GM18517 (cell line): ENCODE results near the gene GSTCD.
"Not testable (repeated sequence)": the region's sequence is repeated elsewhere in the genome, so short reads cannot be mapped to it uniquely, and the experiment has no call there.

Source experiments
- ATAC-seq: cut with Tn5 transposase; IDR thresholded peaks from one replicate; pipeline ENCODE4 v1.9.1; 2021; ENCODE audit warnings: mild to moderate bottlenecking, moderate library complexity; ENCODE audit not compliant: unreplicated experiment

The GSTCD gene

GRCh38 chr4:105805501-105806120 is 97.0 kb downstream of the GSTCD start:
- no peak for ATAC-seq

- no peak for ATAC-seq
Observed at GRCh38 chr4:105807496-105807895, 98.9 kb downstream of the GSTCD start.

- ATAC-seq: no peak
Observed at GRCh38 chr4:105808030-105808749, 99.6 kb downstream of the GSTCD start.

- ATAC-seq: no peak
Observed at GRCh38 chr4:105808750-105809041, 100.1 kb downstream of the GSTCD start.

DNA sequence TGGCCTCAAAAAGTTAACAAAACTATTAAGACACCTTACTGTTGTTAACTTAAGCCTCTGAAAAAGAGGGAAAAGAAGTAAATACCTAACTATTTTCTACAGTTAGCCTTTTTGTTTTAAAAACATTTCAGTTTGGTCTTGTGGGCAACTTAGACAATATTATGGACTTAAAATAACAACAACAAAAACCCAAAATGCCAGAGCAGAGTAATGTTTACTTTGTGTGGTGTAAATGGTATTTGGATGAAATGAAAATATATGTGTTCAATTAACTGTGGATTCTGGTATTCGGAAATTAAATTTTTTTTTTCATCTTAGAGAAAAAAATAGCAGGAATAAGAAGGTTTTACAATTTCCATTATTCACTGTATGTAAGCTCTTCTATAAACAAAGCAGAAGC is 107.1 kb downstream of the GSTCD start:
- no peak for ATAC-seq

DNA sequence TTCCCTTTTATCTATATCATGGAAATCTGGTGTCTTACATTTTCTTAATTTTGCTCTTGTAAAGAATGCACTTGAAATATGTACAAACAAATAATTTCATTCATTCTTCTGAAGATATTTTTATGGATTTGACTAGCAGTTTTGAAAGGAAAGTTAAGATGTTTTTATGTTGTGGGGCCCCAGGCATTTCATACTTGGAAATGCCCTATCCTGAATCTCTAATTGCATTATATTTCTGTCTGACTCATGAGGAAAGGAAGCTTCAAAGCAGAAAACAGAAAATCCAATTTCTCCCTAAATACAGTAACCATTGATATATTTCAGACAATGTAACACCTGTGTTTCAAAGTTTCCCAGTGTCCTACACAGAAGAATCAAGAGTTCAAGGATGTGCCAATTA is 113.5 kb downstream of the GSTCD start:
- no peak for ATAC-seq

- ATAC-seq: no peak
Observed at GRCh38 chr4:105828074-105828473, 119.5 kb downstream of the GSTCD start.

- no peak for ATAC-seq
Observed at GRCh38 chr4:105831189-105831588, 122.6 kb downstream of the GSTCD start.

- ATAC-seq: no peak
Observed at GRCh38 chr4:105835177-105835576, 126.6 kb downstream of the GSTCD start.

- ATAC-seq: no peak
Observed at GRCh38 chr4:105836537-105836936, 128.0 kb downstream of the GSTCD start.

DNA sequence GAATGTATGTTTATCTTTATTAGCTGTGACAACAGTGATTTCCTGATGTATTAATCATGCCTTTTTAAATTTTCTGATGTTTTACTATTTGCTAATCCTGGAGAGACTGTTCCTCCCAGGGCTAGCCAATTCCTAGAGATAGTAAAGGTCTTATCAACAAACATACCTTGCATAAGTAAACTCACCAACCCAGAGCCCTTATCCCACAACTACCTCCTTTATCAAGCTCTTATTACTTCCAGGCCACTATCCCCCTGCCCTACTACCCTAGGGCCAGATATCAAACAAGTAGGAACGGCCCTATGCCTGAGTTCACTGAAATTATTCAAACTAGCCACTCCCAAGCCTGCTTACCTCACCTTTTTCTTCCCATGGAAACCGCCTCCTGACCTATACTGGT is 128.5 kb downstream of the GSTCD start:
- no peak for ATAC-seq

DNA sequence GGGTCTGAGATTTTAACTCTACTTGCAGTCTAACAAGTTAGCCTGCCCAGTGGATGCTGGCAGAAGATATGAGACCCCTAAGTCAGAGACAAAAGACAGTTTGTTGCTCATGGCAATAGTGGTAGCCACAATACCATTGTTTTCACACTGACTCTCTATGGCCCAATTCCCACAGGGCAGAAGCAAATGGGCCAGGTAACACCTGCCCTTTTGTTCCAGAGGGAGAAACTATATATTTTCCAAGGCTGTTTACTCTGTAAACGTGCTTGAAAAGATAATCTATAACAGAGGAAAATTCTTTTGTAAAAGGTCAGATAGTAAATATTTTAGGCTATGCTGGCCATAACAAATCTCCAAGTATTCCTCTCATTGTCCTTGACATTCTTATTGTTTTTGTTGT is 129.5 kb downstream of the GSTCD start:
- no peak for ATAC-seq

DNA sequence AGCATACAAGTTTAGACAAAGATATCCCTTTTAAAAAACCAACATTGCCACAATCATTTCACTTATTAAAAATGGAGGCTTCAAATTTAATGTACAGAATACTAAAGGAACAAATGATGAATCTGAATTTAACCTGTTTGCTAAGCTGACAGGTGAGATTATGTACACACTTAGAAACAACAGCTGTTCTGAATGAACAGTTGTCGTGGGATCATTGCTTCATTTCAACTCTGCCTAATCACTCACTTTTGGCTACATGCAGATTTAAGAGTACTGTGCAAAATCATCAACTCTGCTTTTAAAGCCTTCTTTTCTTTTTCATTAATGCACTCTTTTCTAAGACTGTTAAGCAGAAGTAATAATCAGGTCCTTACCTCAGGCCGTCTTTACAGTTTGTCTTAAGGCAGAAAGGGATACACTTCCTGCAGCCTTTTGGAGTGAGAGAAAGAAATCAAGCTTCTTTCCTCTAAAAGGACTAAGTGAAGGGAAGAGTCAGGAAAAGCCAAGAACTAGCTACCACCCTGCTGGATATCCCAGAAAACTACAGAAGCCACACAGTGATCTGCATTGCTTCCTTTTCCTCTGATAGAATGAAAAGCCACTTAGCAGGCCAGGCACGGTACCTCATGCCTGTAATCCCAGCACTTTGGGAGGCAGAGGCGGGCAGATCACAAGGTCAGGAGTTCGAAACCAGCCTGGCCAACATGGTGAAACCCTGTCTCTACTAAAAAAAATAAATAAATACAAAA is 132.0 kb downstream of the GSTCD start:
- no peak for ATAC-seq

- ATAC-seq: no peak
Observed at GRCh38 chr4:105843941-105844340, 135.4 kb downstream of the GSTCD start.

GRCh38 chr4:105845559-105845958 is 137.0 kb downstream of the GSTCD start:
- ATAC-seq: no peak

DNA sequence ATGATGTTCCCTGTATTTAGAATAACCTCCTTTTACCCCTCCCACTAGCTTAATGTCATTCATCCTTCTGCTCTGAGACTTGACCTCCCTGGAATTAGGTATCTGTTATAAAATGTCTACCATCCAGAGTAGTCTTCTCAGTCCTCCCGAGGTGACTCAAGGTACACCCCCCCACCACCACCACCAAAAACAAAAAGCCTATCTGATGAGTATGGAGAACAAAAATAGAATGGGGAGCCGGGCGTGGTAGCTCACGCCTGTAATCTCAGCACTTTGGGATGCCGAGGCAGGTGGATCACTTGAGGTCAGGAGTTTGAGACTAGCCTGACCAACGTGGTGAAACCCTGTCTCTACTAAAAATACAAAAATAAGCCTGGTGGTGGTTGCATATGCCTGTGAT is 139.8 kb downstream of the GSTCD start:
- ATAC-seq: not testable (repeated sequence)

GRCh38 chr4:105851196-105851595 is 142.6 kb downstream of the GSTCD start:
- ATAC-seq: no peak

- ATAC-seq: not testable (repeated sequence)
Observed at GRCh38 chr4:105852230-105852629, 143.6 kb downstream of the GSTCD start.

DNA sequence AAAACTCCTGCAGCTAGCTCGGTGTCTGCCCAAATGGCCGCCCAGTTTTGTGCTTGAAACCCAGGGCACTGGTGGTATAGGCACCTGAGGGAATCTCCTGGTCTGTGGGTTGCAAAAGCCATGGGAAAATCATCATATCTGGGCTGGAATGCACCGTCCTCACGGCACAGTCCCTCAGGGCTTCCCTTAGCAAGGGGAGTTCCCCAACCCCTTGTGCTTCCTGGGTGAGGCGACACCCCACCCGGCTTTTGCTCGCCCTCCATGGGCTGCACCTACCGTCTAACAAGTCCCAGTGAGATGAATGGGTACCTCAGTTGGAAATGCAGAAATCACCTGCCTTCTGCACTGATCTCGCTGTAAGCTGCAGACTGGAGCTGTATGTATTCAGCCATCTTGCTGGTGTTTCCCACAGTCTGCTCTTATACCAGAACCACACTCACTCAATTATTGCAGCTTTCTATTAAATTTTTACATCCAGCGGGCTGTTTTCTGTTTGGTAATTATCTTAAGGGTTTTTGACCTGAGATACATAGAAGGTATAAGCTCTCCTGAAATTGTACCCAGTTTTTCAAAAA is 150.0 kb downstream of the GSTCD start:
- no peak for ATAC-seq

DNA sequence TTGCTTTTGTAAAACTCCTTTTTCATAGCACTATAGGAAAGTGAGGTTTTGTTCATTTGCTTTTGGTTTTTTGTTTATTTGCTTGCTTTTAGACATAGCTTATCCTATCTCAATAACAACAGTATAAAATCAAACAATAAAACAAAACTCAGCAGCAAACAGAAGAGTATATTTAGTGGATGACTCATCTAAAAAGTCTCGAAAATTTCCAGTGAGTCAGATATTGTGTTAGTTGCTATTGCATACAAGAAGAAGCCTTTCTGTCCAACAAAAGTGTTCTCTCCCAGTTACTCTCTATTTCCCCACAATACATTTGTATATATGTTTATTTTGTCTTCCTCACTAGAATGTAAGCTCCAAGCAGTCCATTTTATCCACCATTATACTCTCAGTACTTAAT is 150.6 kb downstream of the GSTCD start:
- peak; percentile 55 for ATAC-seq

DNA sequence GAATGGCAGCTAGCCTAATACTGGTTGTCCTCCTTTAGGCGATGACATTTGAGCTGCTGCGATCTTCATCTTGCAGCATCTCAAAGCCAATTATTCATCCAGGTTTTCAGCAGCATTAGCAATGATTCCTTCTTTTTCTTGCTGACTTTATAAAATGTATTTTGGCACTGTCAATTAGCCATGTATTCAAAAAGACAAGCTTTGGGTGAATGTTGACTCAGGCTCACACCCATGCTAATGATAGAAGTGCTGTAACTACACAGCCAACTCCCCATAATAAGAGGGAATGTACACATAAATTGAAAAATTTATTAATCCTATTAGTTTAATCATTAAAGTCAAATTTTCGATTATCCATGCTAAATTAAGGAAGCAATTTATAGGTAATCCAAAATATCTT is 162.4 kb downstream of the GSTCD start:
- no peak for ATAC-seq

- ATAC-seq: no peak
Observed at GRCh38 chr4:105871997-105872396, 163.4 kb downstream of the GSTCD start.
